Stimulated activated CD4-positive, alpha-beta T cell treated with anti-CD3 and anti-CD28 coated beads, Interleukin-12 subunit alpha, Interleukin-12 subunit beta, amount 100 ng/mL, for 4 hours (primary cell): Measurements from ENCODE around the gene UST.
"Not testable (repeated sequence)": the region's sequence is repeated elsewhere in the genome, so short reads cannot be mapped to it uniquely, and the experiment has no call there.

Experiments used
- DNase-seq: peaks from one replicate; pipeline ENCODE4 v3.0.0-alpha.2; 2020

UST gene

GRCh38 chr6:148983966-148984365 is 237.1 kb downstream of the UST start:
- DNase-seq, result no peak

- no peak for DNase-seq
These were observed 237.8 kb downstream of the UST start for GRCh38 chr6:148984531-148985056.

DNA sequence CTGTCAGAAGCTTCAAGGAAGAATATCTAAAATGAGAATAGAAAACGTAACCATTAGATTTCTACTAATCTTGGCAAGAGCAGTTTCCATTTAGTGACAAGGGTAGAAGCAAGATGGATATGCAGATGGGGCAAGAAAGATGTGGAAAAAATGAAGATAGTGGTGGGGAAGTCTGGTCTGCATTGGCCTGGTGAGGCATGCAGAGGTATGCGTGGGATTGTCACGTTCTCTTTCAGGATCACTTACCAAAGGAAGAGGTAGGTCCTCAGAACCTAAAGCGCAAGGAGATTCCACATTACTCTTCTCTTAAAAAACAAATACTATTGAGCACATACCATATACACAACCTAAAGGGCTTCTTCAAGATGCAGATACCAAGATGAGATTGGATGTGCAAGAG is 238.7 kb downstream of the UST start:
- DNase-seq, result no peak

- no peak for DNase-seq
These were observed 239.8 kb downstream of the UST start for GRCh38 chr6:148986608-148987007.

DNA sequence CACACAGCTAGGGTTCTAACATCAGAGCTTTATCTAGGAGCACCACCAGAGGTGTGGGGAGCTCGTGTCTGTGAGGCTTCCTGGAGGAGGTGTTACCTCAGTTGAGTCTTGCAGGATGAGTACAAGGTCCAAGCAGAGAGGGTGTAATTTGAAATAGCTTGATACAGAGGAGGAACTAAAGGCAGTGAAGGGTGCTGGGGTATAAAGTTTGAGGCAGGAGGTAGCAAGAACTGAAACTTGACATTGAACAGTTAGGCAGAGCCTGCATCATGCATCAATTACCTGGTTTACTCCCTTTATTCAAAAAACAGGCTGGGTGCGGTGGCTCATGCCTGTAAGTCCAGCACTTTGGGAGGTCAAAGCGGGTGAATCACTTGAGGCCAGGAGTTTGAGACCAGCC is 241.2 kb downstream of the UST start:
- DNase-seq, result no peak

DNA sequence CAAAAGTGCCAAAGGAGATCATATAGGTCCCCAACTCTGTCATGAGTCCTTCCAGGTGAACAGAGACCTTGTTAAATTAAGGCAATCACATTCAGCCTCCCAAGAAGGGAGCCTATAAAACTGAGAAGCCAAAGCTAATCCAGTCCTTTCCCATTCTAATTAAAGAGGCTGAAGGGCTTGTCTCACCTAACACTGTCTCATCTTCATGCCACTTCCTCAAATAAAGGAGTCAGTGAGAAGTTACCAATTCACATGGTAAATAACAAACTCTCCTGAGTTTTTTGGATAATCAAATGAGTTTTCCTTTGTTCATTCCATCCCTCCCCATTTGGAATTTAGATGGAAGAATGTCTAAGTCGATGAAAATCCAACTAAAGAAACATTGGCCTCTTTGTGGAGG is 242.8 kb downstream of the UST start:
- DNase-seq, result no peak

GRCh38 chr6:148990403-148990802 is 243.6 kb downstream of the UST start:
- DNase-seq, result no peak

- no peak for DNase-seq
These were observed 250.0 kb downstream of the UST start for GRCh38 chr6:148996815-148997214.

- DNase-seq, result no peak
These were observed 251.0 kb downstream of the UST start for GRCh38 chr6:148997865-148998264.

- no peak for DNase-seq
These were observed 251.9 kb downstream of the UST start for GRCh38 chr6:148998704-148999103.

DNA sequence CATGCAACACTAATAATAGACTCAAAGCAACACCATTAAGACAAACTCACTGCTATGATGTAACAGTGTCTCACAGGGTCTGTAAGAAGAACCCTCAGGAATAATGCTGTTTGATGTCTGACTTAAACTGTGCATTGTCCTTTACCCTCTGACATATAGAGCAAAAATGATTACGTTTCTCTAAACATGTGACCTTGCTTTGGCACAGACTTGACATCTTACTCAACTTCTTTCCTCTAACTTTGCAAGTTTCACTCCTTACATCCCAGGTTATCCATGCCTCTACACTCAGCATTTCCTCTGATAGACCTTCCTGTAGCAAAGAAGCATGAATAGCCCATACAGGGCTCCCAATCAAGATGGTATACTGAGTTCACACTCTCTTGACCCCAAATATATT is 252.7 kb downstream of the UST start:
- no peak for DNase-seq

- no peak for DNase-seq
These were observed 253.2 kb downstream of the UST start for GRCh38 chr6:148999929-149000468.

GRCh38 chr6:149001422-149001821 is 254.6 kb downstream of the UST start:
- DNase-seq, result no peak

GRCh38 chr6:149003560-149003959 is 256.7 kb downstream of the UST start:
- no peak for DNase-seq

DNA sequence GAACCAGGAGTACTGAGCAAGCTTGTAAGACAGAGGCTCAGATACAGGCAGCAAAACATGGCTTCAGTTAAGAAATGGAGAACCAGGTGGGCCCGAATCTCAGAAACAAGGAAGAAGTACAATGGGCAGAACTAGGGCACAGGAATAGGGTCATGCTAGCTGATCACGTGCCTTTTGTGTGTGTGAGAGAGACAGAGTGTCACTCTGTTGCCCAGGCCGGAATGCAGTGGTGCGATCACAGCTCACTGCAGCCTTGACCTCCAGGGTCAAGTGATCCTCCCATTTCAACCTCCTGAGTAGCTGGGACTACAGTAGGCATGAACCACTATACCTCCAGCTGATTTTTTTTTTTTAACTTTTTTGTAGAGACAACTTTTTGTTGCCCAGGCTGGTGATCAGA is 257.8 kb downstream of the UST start:
- no peak for DNase-seq

DNA sequence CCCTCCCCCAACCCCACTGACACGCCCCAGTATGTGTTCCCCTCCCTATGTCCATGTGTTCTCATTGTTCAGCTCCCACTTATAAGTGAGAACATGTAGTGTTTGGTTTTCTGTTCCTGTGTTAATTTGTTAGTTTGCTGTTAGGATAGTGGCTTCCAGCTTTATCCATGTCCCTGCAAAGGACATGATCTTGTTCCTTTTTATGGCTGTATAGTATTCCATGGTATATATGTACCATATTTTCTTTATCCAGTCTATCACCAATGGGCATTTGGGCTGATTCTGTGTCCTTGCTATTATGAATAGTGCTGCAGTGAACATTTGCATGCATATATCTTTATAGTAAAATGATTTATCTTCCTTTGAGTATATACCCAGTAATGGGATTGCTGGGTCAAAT is 259.4 kb downstream of the UST start:
- DNase-seq, result not testable (repeated sequence)

GRCh38 chr6:149006671-149007070 is 259.8 kb downstream of the UST start:
- no peak for DNase-seq

GRCh38 chr6:149007846-149008245 is 261.0 kb downstream of the UST start:
- DNase-seq, result no peak

DNA sequence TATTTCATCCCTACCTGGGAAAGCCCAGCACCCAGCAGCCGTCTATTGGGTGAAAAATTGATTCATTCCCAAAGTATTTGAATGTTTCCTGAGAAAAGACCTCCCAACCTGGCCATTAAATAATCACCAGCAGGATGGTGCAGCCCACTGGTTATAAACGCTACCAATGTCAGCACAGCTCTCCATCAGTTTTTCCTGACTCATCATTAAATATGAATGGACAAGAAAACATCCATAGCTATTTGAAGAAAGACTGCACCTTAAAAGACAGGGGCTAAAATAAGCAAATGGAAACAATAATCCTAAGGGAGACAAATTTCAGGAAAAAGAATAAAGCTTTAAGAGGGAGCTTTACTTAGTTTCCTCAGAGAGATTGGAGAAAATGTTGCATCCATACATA is 261.9 kb downstream of the UST start:
- DNase-seq, result no peak

- no peak for DNase-seq
These were observed 265.3 kb downstream of the UST start for GRCh38 chr6:149012040-149012545.

DNA sequence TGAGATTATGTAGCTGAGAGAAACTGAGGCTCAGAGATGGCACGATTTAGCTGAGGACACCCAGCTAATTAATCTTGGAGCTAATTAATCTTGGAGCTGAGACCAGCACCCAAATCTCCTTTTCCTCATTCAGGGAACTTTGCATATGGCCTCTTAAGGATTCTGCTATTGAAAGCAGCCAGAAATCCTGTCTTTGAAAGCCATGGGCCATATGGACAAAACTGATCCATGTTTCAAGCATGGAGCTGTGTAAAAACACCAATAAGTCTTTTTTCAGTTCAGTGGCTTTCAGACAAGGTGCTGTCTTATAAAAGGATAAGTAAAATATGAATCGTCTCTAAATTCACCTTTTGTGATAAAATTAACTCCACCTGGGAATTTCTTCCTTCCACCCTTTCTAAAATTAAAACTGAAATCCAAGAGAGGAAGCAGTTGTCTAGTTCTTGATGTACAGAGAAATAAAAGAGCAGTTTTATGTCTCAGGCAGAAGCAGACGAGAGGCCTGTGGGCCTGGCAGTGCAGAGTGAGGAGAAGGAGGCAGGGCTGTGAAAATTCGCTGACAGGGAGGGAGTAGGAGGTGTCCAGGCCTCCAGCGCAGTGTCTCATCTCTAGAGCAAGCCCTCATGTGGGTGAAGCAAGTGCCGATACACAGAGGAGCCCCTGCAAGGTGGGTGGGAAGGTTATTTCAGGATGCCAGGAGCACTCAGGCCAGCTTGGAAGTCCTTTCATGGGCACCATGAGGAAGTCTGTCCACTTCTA is 266.9 kb downstream of the UST start:
- DNase-seq, result no peak

DNA sequence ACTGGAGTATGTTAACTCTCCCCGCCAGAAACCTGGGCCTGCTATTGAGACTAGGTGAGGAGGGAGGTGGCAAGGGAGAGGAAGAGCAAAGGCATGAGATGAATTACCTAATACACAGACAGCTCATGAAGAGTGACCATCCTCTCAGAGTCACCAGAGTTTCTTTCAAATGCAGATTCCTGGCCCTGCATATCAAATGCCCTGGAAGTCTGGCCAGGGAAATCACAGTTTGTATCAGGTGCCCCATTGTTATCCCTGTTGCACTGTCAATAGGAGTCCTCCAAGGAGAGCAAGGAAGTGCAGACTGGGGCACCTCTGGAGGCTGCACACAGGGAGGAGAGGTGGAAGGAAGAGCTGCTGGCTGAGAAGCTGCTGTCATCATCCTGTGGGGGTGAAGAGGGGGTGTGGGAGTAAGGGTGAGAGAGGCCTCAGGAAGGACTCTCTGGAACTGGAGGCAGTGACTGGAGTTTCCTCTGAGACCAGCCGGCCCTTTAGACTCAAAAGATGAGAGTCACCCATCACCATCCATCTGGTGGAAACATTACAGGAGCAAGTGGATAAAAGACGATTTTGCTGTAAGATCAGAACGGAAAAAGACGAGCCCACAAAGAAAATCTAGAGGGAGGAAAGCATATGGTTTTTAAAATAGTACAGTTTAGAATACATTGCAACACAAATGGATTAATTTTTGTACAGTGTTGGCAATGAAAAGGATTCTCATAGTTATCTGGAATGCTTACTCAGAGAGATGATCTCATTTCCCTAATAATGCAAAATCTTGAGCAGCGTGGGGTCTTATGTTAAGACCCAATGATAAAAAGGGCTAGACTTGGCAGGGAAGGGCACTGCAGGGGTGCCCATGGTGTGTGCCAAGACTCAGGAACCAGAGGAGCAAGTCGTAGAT is 268.1 kb downstream of the UST start:
- no peak for DNase-seq
